ENCODE results near the gene KPNA6. TPM values are rescaled to one million over a fixed set of nuclear protein-coding genes. Genes with fewer than 3 reads are reported as not detected.
A peak's percentile ranks its signal among the peaks of the same experiment; 100 is the strongest.
"Not testable (repeated sequence)": the region's sequence is repeated elsewhere in the genome, so short reads cannot be mapped to it uniquely, and the experiment has no call there.

KPNA6 gene
- total RNA-seq, 2 experiments from 2014 or later: 70.8 to 74.3 TPM

- no peak for ATAC-seq
- TF ChIP-seq CTCF (IDR thresholded peaks at IDR 0.05): no peak
- no peak for DNase-seq
- Mint-ChIP-seq H3K36me3 (ENCODE audit: low read depth) (peaks cover 24% of the 10 kb centered on the region), H3K27me3 (no peaks in the 10 kb centered on the region), H3K4me3 (no peak overlapping the region), H3K9me3 (no peaks in the 10 kb centered on the region), H3K27ac (no peak overlapping the region), H3K4me1 (ENCODE audit: low read depth) (peaks cover 43% of the 10 kb centered on the region)
- intact Hi-C loops (cut with micrococcal nuclease): no loop called here
- ChIA-PET POLR2A (interaction anchor here (0.9 kb wide), 1 partner anchor 17 kb away, joined by 3 read pairs; no protein-coding TSS in a partner anchor), CTCF (interaction anchor here (1.4 to 1.5 kb wide), 2 partner anchors 9 to 63 kb away, joined by 3 read pairs; no protein-coding TSS in a partner anchor)
Measured at GRCh38 chr1:32137111-32137510, 29.3 kb downstream of the KPNA6 start.

DNA sequence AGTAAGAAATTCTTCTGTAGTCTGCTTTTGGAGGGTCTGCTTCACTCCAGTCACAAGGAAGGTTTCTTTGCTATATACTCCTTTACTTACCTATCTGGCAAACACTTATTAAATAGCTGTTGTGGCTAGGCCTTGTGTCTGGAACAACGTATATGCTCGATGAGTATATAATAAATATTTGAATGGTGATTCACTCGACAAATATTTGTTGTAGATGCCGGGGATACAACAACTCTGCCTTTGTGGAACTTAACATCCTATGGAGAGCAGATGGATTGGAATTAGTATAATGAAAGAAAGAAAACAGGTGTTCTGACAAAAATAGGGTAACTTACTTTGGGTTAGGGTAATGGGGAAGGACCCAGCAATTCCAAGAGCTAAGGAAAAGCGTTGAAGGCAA lies 31.1 kb downstream of the KPNA6 start:
- Mint-ChIP-seq H3K36me3 (ENCODE audit: low read depth) (peaks cover 25% of the 10 kb centered on the region), H3K27ac (peak overlapping the region; percentile 32), H3K27me3 (no peaks in the 10 kb centered on the region), H3K9me3 (no peaks in the 10 kb centered on the region), H3K4me1 (ENCODE audit: low read depth) (peaks cover 53% of the 10 kb centered on the region), H3K4me3 (no peak overlapping the region)
- DNase-seq (no peak), ATAC-seq (no peak)
- CTCF ChIA-PET: no interaction called here
- intact Hi-C loops (cut with micrococcal nuclease): no loop called here
- no peak for TF ChIP-seq CTCF (IDR thresholded peaks at IDR 0.05)
- POLR2A ChIA-PET: interaction anchor here (0.6 to 1.0 kb wide), 2 partner anchors 11 to 23 kb away, joined by 3 read pairs; no protein-coding TSS in a partner anchor

- H3K27me3 Mint-ChIP-seq: no peaks in the 10 kb centered on the region
- no peak for DNase-seq
- H3K9me3 Mint-ChIP-seq: no peaks in the 10 kb centered on the region
- no peak for TF ChIP-seq CTCF (IDR thresholded peaks at IDR 0.05)
- H3K27ac Mint-ChIP-seq: no peak overlapping the region
- no peak overlapping the region for H3K4me3 Mint-ChIP-seq
- peaks cover 68% of the 10 kb centered on the region for H3K4me1 Mint-ChIP-seq (ENCODE audit: low read depth)
- ATAC-seq: no peak
- intact Hi-C loops (cut with micrococcal nuclease): no loop called here
- POLR2A ChIA-PET: interaction anchor here (0.5 to 1.1 kb wide), 2 partner anchors 31 to 332 kb away, joined by 3 read pairs; no protein-coding TSS in a partner anchor
- CTCF ChIA-PET: interaction anchor here (0.6 to 0.9 kb wide), 2 partner anchors 10 to 15 kb away, joined by 3 to 4 read pairs; no protein-coding TSS in a partner anchor
- peaks cover 29% of the 10 kb centered on the region for H3K36me3 Mint-ChIP-seq (ENCODE audit: low read depth)
Measured at GRCh38 chr1:32142446-32143301, 34.8 kb downstream of the KPNA6 start.

- CTCF ChIA-PET: interaction anchor here (0.9 kb wide), 1 partner anchor 10 kb away, joined by 4 read pairs; no protein-coding TSS in a partner anchor
Measured at GRCh38 chr1:32143302-32143695, 35.4 kb downstream of the KPNA6 start.

DNA sequence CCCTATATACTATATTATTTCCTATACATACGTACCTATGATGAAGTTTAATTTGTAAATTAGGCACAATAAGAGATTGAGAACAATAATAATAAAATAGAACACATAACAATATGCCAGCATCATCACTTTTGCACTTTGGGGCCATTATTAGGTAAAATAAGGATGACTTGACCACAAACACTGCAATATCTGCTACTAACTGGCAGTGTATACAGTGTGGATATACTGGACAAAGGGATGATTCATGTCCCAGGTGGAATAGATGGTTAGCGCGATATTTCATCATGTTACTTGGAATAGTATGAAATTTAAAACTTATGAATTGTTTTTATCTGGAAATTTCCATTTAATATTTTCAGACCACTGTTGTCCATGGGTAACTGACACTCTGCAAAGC lies 36.2 kb downstream of the KPNA6 start:
- ChIA-PET CTCF (no interaction called here), POLR2A (no interaction called here)
- Mint-ChIP-seq H3K27me3 (no peaks in the 10 kb centered on the region), H3K36me3 (ENCODE audit: low read depth) (peaks cover 34% of the 10 kb centered on the region), H3K27ac (no peak overlapping the region), H3K4me1 (ENCODE audit: low read depth) (peaks cover 60% of the 10 kb centered on the region), H3K4me3 (no peak overlapping the region), H3K9me3 (peaks cover 5% of the 10 kb centered on the region)
- intact Hi-C loops (cut with micrococcal nuclease): no loop called here
- DNase-seq: no peak
- TF ChIP-seq CTCF (IDR thresholded peaks at IDR 0.05): no peak
- no peak for ATAC-seq

More at GRCh38 chr1:32143302-32143695, 35.4 kb downstream of the KPNA6 start:
- ATAC-seq; H3K4me3 Mint-ChIP-seq; H3K27ac Mint-ChIP-seq; H3K9me3 Mint-ChIP-seq; DNase-seq; intact Hi-C loops (cut with micrococcal nuclease); H3K27me3 Mint-ChIP-seq: not testable (repeated sequence)
- Mint-ChIP-seq H3K4me1 (ENCODE audit: low read depth) (peaks cover 64% of the 10 kb centered on the region), H3K36me3 (ENCODE audit: low read depth) (peaks cover 32% of the 10 kb centered on the region)
- POLR2A ChIA-PET: interaction anchor here (0.5 to 1.1 kb wide), 2 partner anchors 31 to 331 kb away, joined by 3 read pairs; no protein-coding TSS in a partner anchor

DNA sequence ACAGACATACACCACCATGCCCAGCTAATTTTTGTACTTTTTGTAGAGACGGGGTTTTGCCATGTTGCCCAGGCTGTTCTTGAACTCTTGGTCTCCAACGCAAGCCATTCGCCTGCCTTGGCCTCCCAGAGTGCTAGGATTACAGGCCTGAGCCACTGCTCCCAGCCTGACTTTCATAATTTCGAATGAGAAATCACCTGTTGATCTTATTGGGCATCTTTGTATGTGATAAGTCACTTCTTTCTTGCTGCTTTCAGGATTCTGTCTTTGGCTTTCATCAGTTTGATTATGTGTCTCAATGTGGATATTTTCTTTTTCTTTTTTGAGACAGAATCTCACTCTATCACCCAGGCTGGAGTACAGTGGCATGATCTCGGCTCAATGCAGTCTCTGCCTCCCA lies 39.9 kb downstream of the KPNA6 start:
- POLR2A ChIA-PET; intact Hi-C loops (cut with micrococcal nuclease): not testable (repeated sequence)

More for the DNA sequence above, 39.9 kb downstream of the KPNA6 start:
- H3K27ac Mint-ChIP-seq, H3K4me3 Mint-ChIP-seq, DNase-seq, H3K9me3 Mint-ChIP-seq, ATAC-seq, H3K27me3 Mint-ChIP-seq: not testable (repeated sequence)
- CTCF ChIA-PET: interaction anchor here (1.5 kb wide), 1 partner anchor 20 kb away, joined by 4 read pairs; no protein-coding TSS in a partner anchor
- Mint-ChIP-seq H3K4me1 (ENCODE audit: low read depth) (peaks cover 43% of the 10 kb centered on the region), H3K36me3 (ENCODE audit: low read depth) (peaks cover 33% of the 10 kb centered on the region)
